ENCODE data around the gene KCNQ1OT1.
A peak's percentile ranks its signal among the peaks of the same experiment; 100 is the strongest.

KCNQ1OT1 gene

GRCh38 chr11:2592559-2593392 lies 107.0 kb downstream of the KCNQ1OT1 start:
- peak; percentile 16 for DNase-seq (ENCODE audit: low spot score)
- in situ Hi-C loops (cut with MboI; ENCODE audit: low sequenced_read_pairs, unreplicated experiment) = no loop called here
- TF ChIP-seq CTCF (IDR thresholded peaks at IDR 0.05; ENCODE audit: borderline replicate concordance, control extremely low read depth, extremely low read depth, insufficient read depth, missing control alignments) = no peak

- no peak for TF ChIP-seq CTCF (IDR thresholded peaks at IDR 0.05; ENCODE audit: borderline replicate concordance, control extremely low read depth, extremely low read depth, insufficient read depth, missing control alignments)
Measured at GRCh38 chr11:2591805-2592204, 108.0 kb downstream of the KCNQ1OT1 start.

GRCh38 chr11:2590965-2591754 lies 108.6 kb downstream of the KCNQ1OT1 start:
- peak; percentile 20 for DNase-seq (ENCODE audit: low spot score)
- in situ Hi-C loops (cut with MboI; ENCODE audit: low sequenced_read_pairs, unreplicated experiment) = no loop called here
- no peak for TF ChIP-seq CTCF (IDR thresholded peaks at IDR 0.05; ENCODE audit: borderline replicate concordance, control extremely low read depth, extremely low read depth, insufficient read depth, missing control alignments)

More at GRCh38 chr11:2591805-2592204, 108.0 kb downstream of the KCNQ1OT1 start:
- in situ Hi-C loops (cut with MboI; ENCODE audit: low sequenced_read_pairs, unreplicated experiment) = no loop called here
- DNase-seq (ENCODE audit: low spot score) = peak; percentile 18

- in situ Hi-C loops (cut with MboI; ENCODE audit: low sequenced_read_pairs, unreplicated experiment) = no loop called here
- no peak for TF ChIP-seq CTCF (IDR thresholded peaks at IDR 0.05; ENCODE audit: borderline replicate concordance, control extremely low read depth, extremely low read depth, insufficient read depth, missing control alignments)
- DNase-seq (ENCODE audit: low spot score) = peak; percentile 27
Measured at GRCh38 chr11:2590131-2590964, 109.4 kb downstream of the KCNQ1OT1 start.

GRCh38 chr11:2589538-2589934 lies 110.3 kb downstream of the KCNQ1OT1 start:
- no peak for TF ChIP-seq CTCF (IDR thresholded peaks at IDR 0.05; ENCODE audit: borderline replicate concordance, control extremely low read depth, extremely low read depth, insufficient read depth, missing control alignments)
- DNase-seq (ENCODE audit: low spot score) = peak; percentile 37
- in situ Hi-C loops (cut with MboI; ENCODE audit: low sequenced_read_pairs, unreplicated experiment) = no loop called here

All from GM13976 (cell line).